ENCODE results near the gene WDR76. TPM values are rescaled to one million over a fixed set of nuclear protein-coding genes. Genes with fewer than 3 reads are reported as not detected.

Gene WDR76
- total and polyA plus RNA-seq, 4 donors, result 2.4 to 6.2 (median 4.1) TPM

GRCh38 chr15:43899928-43900327, 73.1 kb downstream of the WDR76 start:
- peaks cover 0 to 3% (median 0%) of the 10 kb centered on the region in 5 donors for H3K4me1 ChIP-seq (ENCODE audit: control insufficient read depth in 5 of 5, insufficient read depth in 5 of 5, low read length in 5 of 5)
- no peak overlapping the region for H3K27ac ChIP-seq (ENCODE audit: low read depth in 1 of 2, low read length in 1 of 2)
- ATAC-seq (ENCODE audit: insufficient read depth, low FRiP score) (no peak), DNase-seq (no peak)
- H3K36me3 ChIP-seq (ENCODE audit: control insufficient read depth in 4 of 4, insufficient read depth in 4 of 4, low read length in 4 of 4), result no peaks in the 10 kb centered on the region
- no peaks in the 10 kb centered on the region for H3K27me3 ChIP-seq (ENCODE audit: control insufficient read depth in 3 of 3, insufficient read depth in 3 of 3, low read length in 2 of 3)
- WGBS, 2 donors, result 77 to 79% methylated on average over 5 of the region's 5 CpGs
- no peak overlapping the region for H3K9ac ChIP-seq (ENCODE audit: insufficient read depth in 1 of 2, low read length in 2 of 2)
- no peaks in the 10 kb centered on the region for H3K9me3 ChIP-seq (ENCODE audit: control insufficient read depth in 4 of 4, insufficient read depth in 3 of 4, low read length in 3 of 4)
- no peak for TF ChIP-seq CTCF (IDR thresholded peaks at IDR 0.05; ENCODE audit: control extremely low read depth, extremely low read depth)
- no peak overlapping the region for H3K4me3 ChIP-seq

- Histone ChIP-seq H3K27me3 (ENCODE audit: control insufficient read depth in 3 of 3, insufficient read depth in 3 of 3, low read length in 2 of 3) (no peaks in the 10 kb centered on the region), H3K9ac (ENCODE audit: insufficient read depth in 1 of 2, low read length in 2 of 2) (no peak overlapping the region), H3K9me3 (ENCODE audit: control insufficient read depth in 4 of 4, insufficient read depth in 3 of 4, low read length in 3 of 4) (no peaks in the 10 kb centered on the region), H3K4me1 (ENCODE audit: control insufficient read depth in 5 of 5, insufficient read depth in 5 of 5, low read length in 5 of 5) (peaks cover 0 to 3% (median 0%) of the 10 kb centered on the region in 5 donors), H3K27ac (ENCODE audit: low read depth in 1 of 2, low read length in 1 of 2) (no peak overlapping the region), H3K36me3 (ENCODE audit: control insufficient read depth in 4 of 4, insufficient read depth in 4 of 4, low read length in 4 of 4) (no peaks in the 10 kb centered on the region), H3K4me3 (no peak overlapping the region)
- no peak for TF ChIP-seq CTCF (IDR thresholded peaks at IDR 0.05; ENCODE audit: control extremely low read depth, extremely low read depth)
- ATAC-seq (ENCODE audit: insufficient read depth, low FRiP score) (no peak), DNase-seq (no peak)
- WGBS, 2 donors, result 87 to 97% methylated on average over 1 of the region's 1 CpG
Observed at GRCh38 chr15:43900996-43901395, 74.2 kb downstream of the WDR76 start.

- no peak overlapping the region for H3K27ac ChIP-seq (ENCODE audit: low read depth in 1 of 2, low read length in 1 of 2)
Observed at GRCh38 chr15:43901495-43901894, 74.7 kb downstream of the WDR76 start.

More at GRCh38 chr15:43901495-43901894, 74.7 kb downstream of the WDR76 start:
- H3K36me3 ChIP-seq (ENCODE audit: control insufficient read depth in 4 of 4, insufficient read depth in 4 of 4, low read length in 4 of 4), result no peaks in the 10 kb centered on the region
- no peak for DNase-seq
- no peaks in the 10 kb centered on the region for H3K9me3 ChIP-seq (ENCODE audit: control insufficient read depth in 4 of 4, insufficient read depth in 3 of 4, low read length in 3 of 4)
- 89 to 91% methylated on average over 10 of the region's 10 CpGs for WGBS, 2 donors
- no peak overlapping the region for H3K9ac ChIP-seq (ENCODE audit: insufficient read depth in 1 of 2, low read length in 2 of 2)
- no peak for ATAC-seq (ENCODE audit: insufficient read depth, low FRiP score)
- H3K27me3 ChIP-seq (ENCODE audit: control insufficient read depth in 3 of 3, insufficient read depth in 3 of 3, low read length in 2 of 3), result no peaks in the 10 kb centered on the region
- no peak overlapping the region for H3K4me3 ChIP-seq
- TF ChIP-seq CTCF (IDR thresholded peaks at IDR 0.05; ENCODE audit: control extremely low read depth, extremely low read depth), result no peak
- peaks cover 0 to 3% (median 0%) of the 10 kb centered on the region in 5 donors for H3K4me1 ChIP-seq (ENCODE audit: control insufficient read depth in 5 of 5, insufficient read depth in 5 of 5, low read length in 5 of 5)

Data from lung (tissue), 12 donors.